Gastrocnemius medialis (tissue), 4 donors: Measurements from ENCODE around the gene LRSAM1. TPM values are rescaled to one million over a fixed set of nuclear protein-coding genes. Genes with fewer than 3 reads are reported as not detected.
"Not testable (repeated sequence)": the region's sequence is repeated elsewhere in the genome, so short reads cannot be mapped to it uniquely, and the experiment has no call there.

ENCODE experiments used
- ATAC-seq, 2 donors: fragments of 150-250 bp; one replicate each; pipeline ENCODE4 v1.9.1; 2016
- DNase-seq, 2 donors: peaks; one replicate each; pipeline ENCODE4 v3.0.0-alpha.2; 2019
- H3K27ac ChIP-seq, 4 donors: fragments of 200-600 bp; sonication (generic); 1 replicate in 1 of 4; 2 replicates in 3 of 4; pipeline ENCODE4 v1.5.1; 2016 to 2018; ENCODE audit warnings: mild to moderate bottlenecking in 2 of 4, moderate library complexity in 1 of 4
- H3K27me3 ChIP-seq, 3 donors: fragments of 200-600 bp; sonication (generic) in 2 of 3; 1 replicate in 1 of 3; 2 replicates in 2 of 3; pipeline versions ENCODE4 v1.5.1 to v1.6.0; 2016 to 2019; ENCODE audit warnings: mild to moderate bottlenecking in 1 of 3, moderate library complexity in 1 of 3
- H3K36me3 ChIP-seq, 2 donors: fragments of 200-600 bp; sonication (generic) in 1 of 2; one replicate each; pipeline ENCODE4 v1.5.1; 2017 to 2018
- H3K4me1 ChIP-seq, 2 donors: fragments of 200-600 bp; sonication (generic) in 1 of 2; one replicate each; pipeline ENCODE4 v1.5.1; 2016 to 2017; ENCODE audit warnings: mild to moderate bottlenecking in 2 of 2
- H3K4me3 ChIP-seq, 4 donors: fragments of 200-600 bp; sonication (generic) in 3 of 4; 1 replicate in 1 of 4; 2 replicates in 3 of 4; pipeline ENCODE4 v1.5.1; 2016 to 2019; ENCODE audit warnings: mild to moderate bottlenecking in 2 of 4
- H3K9me3 ChIP-seq, 3 donors: fragments of 200-600 bp; sonication (generic) in 2 of 3; 1 replicate in 1 of 3; 2 replicates in 2 of 3; pipeline ENCODE4 v1.5.1; 2016 to 2019
- POLR2A ChIP-seq, 2 donors: fragments of 450-650 bp; IDR thresholded peaks; one replicate each; pipeline ENCODE4 v1.6.1; 2017; ENCODE audit warnings: antibody characterized with exemption in 2 of 2, mild to moderate bottlenecking in 2 of 2, moderate library complexity in 2 of 2
- in situ Hi-C, 4 donors: fragments of 200-750 bp; cut with MboI; loops; one replicate each; pipeline versions ENCODE4 v1.15.0 to v1.8.0; 2017; ENCODE audit warnings: low sequenced_read_pairs in 4 of 4
- intact Hi-C: fragments of 100-400 bp; cut with DNase I; formaldehyde crosslinking; loops from one replicate; pipeline ENCODE4 v1.15.1; 2023; ENCODE audit warnings: low total_unique reads
- total RNA-seq, 4 donors: library from RNA; depleted of rRNA; stranded (reverse); fragments of >200 nt; gene quantifications; one replicate each; pipeline versions ENCODE4 v1.1.0 to v1.2.3, GENCODE V29; 2016
- TF ChIP-seq, protein P1 (sequence below), 5 experiments: fragments of 450-650 bp in 3 of 5; fragments of 200-600 bp in 2 of 5; sonication (generic) in 2 of 5; IDR thresholded peaks in 4 of 5; conservative IDR thresholded peaks in 1 of 5; 1 replicate in 4 of 5; 2 replicates in 1 of 5; pipeline ENCODE4 v1.5.1; 2016 to 2019; ENCODE audit warnings: antibody characterized with exemption in 5 of 5, mild to moderate bottlenecking in 3 of 5, moderate library complexity in 3 of 5

The LRSAM1 gene
- total RNA-seq, 4 donors from 2014 or later: 10.2 to 17.3 (median 16.1) TPM

DNA sequence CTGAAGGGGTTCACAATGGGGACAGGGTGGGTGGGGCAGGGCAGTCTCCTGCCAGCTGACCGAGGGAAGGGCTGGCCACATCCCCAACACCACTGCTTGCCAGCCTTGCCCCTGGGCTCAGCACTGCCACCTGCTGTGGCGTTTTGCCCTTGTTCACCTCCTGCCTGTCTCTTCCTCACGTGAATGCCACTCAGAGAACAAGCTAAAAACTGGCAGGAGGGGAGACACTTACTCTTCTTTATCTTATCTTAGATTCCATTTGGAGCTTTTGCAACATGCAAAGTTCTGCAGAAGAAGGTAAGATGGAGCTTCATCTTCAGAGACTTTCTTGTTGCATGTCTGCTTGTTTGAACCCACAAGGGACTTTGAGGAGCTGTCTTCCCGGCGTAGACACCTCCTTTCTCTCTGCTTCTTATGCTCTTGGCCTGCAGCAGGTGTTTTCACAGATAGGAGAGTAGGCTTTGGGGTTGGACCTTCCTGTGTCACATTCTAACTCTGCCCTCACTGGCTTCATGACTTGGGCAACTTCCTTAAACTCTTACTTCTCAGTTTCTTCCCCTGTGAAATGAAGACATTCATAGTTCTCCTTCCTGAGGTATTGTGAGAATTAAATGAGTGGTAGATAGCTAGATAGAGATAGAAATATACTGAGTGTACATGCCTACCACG is 4.1 kb downstream of the LRSAM1 start:
- TF ChIP-seq, protein P1, sequence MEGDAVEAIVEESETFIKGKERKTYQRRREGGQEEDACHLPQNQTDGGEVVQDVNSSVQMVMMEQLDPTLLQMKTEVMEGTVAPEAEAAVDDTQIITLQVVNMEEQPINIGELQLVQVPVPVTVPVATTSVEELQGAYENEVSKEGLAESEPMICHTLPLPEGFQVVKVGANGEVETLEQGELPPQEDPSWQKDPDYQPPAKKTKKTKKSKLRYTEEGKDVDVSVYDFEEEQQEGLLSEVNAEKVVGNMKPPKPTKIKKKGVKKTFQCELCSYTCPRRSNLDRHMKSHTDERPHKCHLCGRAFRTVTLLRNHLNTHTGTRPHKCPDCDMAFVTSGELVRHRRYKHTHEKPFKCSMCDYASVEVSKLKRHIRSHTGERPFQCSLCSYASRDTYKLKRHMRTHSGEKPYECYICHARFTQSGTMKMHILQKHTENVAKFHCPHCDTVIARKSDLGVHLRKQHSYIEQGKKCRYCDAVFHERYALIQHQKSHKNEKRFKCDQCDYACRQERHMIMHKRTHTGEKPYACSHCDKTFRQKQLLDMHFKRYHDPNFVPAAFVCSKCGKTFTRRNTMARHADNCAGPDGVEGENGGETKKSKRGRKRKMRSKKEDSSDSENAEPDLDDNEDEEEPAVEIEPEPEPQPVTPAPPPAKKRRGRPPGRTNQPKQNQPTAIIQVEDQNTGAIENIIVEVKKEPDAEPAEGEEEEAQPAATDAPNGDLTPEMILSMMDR (IDR thresholded peaks at IDR 0.05 in 4 of 5, conservative IDR thresholded peaks at IDR 0.05 in 1 of 5): peak; percentile 7 to 53 (median 34)
- TF ChIP-seq POLR2A (IDR thresholded peaks at IDR 0.05): no peak
- peak; percentile 38 to 70 for DNase-seq
- Histone ChIP-seq H3K4me3 (no peak overlapping the region), H3K36me3 (peaks cover 0 to 51% of the 10 kb centered on the region in 2 donors), H3K27me3 (no peaks in the 10 kb centered on the region), H3K9me3 (no peaks in the 10 kb centered on the region), H3K4me1 (peaks cover 21 to 28% of the 10 kb centered on the region in 2 donors), H3K27ac (peak overlapping the region in 3 of 4 donors; percentile 18 to 65 (median 30))
- ATAC-seq: no peak
- intact Hi-C loops: loop anchor here (10.0 kb wide), 1 partner anchor 171 kb away; no protein-coding TSS in a partner anchor
- in situ Hi-C loops: no loop called here

DNA sequence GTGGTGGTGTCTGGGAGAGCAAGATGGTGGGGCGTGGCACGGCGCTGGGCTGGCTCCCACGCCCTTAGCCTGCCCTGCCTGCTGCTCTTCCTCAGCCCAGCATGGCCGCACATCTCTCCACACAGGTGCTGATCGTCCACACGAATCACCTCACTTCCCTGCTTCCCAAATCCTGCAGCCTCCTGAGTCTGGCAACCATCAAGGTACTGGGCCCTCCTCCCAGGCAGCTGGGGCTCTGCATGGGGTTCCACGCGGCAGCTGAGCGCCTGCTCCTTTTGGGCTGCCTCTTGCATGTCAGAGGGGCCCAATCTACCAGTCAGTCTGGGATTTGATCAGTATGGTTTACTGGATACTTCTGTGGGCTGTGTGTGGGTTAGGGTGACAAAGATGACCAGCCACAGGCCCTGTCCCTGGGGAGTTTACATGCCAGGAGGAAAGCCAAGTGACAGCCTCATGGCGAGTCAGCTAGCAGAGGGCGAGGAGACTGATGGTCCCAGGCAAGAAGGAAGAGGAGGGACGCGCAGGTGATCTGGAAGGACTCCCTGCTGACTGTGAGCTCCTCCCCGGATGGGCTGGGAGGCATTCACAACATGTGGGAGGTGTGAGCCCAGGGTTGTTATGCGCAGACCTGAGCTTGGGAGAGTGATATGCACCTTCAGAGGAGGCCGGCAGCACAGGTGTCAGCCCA is 6.0 kb downstream of the LRSAM1 start:
- no peak for ATAC-seq
- intact Hi-C loops (loop anchor here (10.0 kb wide), 1 partner anchor 173 kb away; no protein-coding TSS in a partner anchor), in situ Hi-C loops (no loop called here)
- Histone ChIP-seq H3K9me3 (no peaks in the 10 kb centered on the region), H3K36me3 (peaks cover 0 to 66% of the 10 kb centered on the region in 2 donors), H3K4me1 (peaks cover 13 to 23% of the 10 kb centered on the region in 2 donors), H3K27me3 (no peaks in the 10 kb centered on the region), H3K27ac (no peak overlapping the region), H3K4me3 (no peak overlapping the region)
- no peak for DNase-seq
- TF ChIP-seq POLR2A (IDR thresholded peaks at IDR 0.05): no peak

DNA sequence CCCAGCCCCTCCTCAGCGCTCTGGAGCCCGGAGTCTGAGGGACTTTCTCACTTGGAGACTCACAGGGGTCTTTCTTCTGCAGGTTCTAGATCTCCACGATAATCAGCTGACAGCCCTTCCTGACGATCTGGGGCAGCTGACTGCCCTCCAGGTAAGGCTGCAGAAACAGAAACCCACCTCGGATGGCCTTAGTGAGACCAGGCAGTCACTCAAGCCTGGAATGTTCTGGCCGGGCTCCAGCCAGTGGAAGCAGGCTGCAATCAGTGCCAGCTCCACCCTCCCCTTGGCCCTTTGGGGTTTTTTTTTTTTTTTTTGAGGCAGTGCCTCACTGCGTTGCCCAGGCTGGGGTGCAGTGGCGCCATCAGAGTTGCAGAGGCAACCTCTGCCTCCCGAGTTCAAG is 7.6 kb downstream of the LRSAM1 start:
- DNase-seq: no peak
- H3K36me3 ChIP-seq: peaks cover 0 to 81% of the 10 kb centered on the region in 2 donors

DNA sequence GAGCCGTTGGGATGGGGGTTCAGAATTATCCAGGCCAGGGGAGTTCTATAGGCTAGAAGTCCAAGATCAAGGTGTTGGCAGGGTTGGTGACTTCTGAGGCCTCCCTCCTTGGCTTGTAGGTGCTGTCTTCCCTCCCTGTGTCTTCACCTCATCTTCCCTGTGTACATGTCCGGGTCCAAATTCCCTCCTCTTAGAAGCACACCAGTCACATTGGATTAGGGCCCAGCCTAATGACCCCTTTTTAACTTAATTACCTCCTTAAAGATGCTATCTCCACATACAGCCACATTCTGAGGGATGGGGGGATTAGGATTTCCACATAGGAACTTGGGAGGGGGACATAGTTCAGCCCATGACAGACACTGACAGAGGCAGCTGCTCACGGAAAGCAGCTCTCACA is 12.1 kb downstream of the LRSAM1 start:
- peaks cover 0 to 77% of the 10 kb centered on the region in 2 donors for H3K36me3 ChIP-seq
- no peak for ATAC-seq

More for the DNA sequence above, 7.6 kb downstream of the LRSAM1 start:
- no peak for TF ChIP-seq POLR2A (IDR thresholded peaks at IDR 0.05)
- Histone ChIP-seq H3K27me3 (no peaks in the 10 kb centered on the region), H3K4me1 (peaks cover 4 to 10% of the 10 kb centered on the region in 2 donors), H3K9me3 (no peaks in the 10 kb centered on the region), H3K27ac (no peak overlapping the region), H3K4me3 (no peak overlapping the region)
- in situ Hi-C loops (no loop called here), intact Hi-C loops (loop anchor here (10.0 kb wide), 1 partner anchor 174 kb away; no protein-coding TSS in a partner anchor)
- no peak for ATAC-seq

DNA sequence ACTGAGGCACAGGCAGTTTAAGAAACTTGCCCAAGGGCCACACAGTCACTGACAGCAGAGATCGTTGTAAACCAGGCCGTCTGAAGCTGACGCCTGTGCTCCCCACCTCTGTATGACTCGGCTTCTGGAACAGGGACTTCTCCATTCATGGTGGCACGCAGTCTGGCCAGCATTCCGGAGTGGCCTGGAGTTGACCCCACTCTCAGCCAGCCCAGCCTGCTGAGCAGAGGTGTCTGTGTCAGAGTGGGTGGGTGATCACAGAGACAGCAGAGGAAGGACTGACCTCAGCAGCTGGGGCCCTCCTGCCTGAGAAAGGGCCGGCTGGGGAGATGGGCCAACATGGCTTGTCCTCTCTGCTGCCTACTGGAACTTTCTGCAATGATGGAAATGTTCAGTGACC is 12.6 kb downstream of the LRSAM1 start:
- intact Hi-C loops (no loop called here), in situ Hi-C loops (no loop called here)
- no peaks in the 10 kb centered on the region for H3K4me1 ChIP-seq
- TF ChIP-seq, protein P1 (IDR thresholded peaks at IDR 0.05 in 4 of 5, conservative IDR thresholded peaks at IDR 0.05 in 1 of 5): no peak
- TF ChIP-seq POLR2A (IDR thresholded peaks at IDR 0.05): no peak
- DNase-seq (peak in 1 of 2 donors; percentile 45), ATAC-seq (peak in 1 of 2 donors; percentile 67)
- no peak overlapping the region for H3K4me3 ChIP-seq
- no peaks in the 10 kb centered on the region for H3K27me3 ChIP-seq
- H3K27ac ChIP-seq: peak overlapping the region in 1 of 4 donors; percentile 34
- H3K9me3 ChIP-seq: no peaks in the 10 kb centered on the region
- H3K36me3 ChIP-seq: peaks cover 0 to 76% of the 10 kb centered on the region in 2 donors

More for the DNA sequence above, 12.1 kb downstream of the LRSAM1 start:
- H3K4me1 ChIP-seq: no peaks in the 10 kb centered on the region
- TF ChIP-seq POLR2A (IDR thresholded peaks at IDR 0.05): no peak
- TF ChIP-seq, protein P1 (IDR thresholded peaks at IDR 0.05 in 4 of 5, conservative IDR thresholded peaks at IDR 0.05 in 1 of 5): no peak
- no peak overlapping the region for H3K4me3 ChIP-seq
- H3K27ac ChIP-seq: peak overlapping the region in 1 of 4 donors; percentile 34
- no peak for DNase-seq
- in situ Hi-C loops: no loop called here
- intact Hi-C loops: no loop called here
- H3K27me3 ChIP-seq: no peaks in the 10 kb centered on the region
- no peaks in the 10 kb centered on the region for H3K9me3 ChIP-seq

DNA sequence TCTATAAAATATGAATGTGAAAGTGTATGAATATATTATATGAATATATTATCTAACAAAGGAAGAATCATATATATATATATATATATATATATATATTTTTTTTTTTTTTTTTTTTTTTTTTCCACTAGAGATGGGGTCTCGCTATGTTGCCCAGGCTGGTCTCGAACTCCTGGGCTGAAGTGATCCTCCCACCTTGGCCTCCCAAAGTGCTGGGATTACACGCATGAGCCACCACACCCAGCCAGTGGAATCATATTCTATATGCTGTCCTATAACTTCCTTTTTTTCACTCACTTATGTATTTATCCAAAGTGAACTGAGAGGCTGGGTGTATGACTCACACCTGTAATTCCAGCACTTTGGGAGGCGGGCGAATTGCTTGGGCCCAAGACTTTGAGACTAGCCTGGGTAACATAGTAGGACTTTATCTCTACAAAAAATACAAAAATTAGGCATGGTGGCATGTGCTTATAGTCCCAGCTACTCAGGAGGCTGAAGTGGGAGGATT is 15.2 kb downstream of the LRSAM1 start:
- H3K4me3 ChIP-seq, H3K9me3 ChIP-seq, H3K27me3 ChIP-seq, intact Hi-C loops, ATAC-seq, in situ Hi-C loops, H3K27ac ChIP-seq, H3K4me1 ChIP-seq, DNase-seq: not testable (repeated sequence)
- H3K36me3 ChIP-seq: peaks cover 0 to 65% of the 10 kb centered on the region in 2 donors
